SK-N-SH treated with all-trans-retinoic acid at 6 μM for 48 hours (cell line): ENCODE results near the gene ANKRD45.

ENCODE experiments used
- ARNTL ChIP-seq: fragments of 450-650 bp; formaldehyde crosslinking; IDR thresholded peaks from 2 replicates; pipeline ENCODE4 v1.5.0; 2020; ENCODE audit warnings: low read depth, mild to moderate bottlenecking, moderate library complexity, borderline replicate concordance
- BACH2 ChIP-seq: fragments of 250-450 bp; sonication (Bioruptor Pico); IDR thresholded peaks from 2 replicates; pipeline ENCODE4 v1.9.0; 2021; ENCODE audit warnings: mild to moderate bottlenecking, borderline replicate concordance
- CSRNP3 ChIP-seq: fragments of 250-450 bp; sonication (Bioruptor Pico); IDR thresholded peaks from 2 replicates; pipeline ENCODE4 v1.5.1; 2021; ENCODE audit warnings: mild to moderate bottlenecking, moderate library complexity
- PATZ1 ChIP-seq: fragments of 250-450 bp; sonication (Bioruptor Pico); IDR thresholded peaks from 2 replicates; pipeline ENCODE4 v1.8.0; 2020; ENCODE audit warnings: mild to moderate bottlenecking, moderate library complexity, borderline replicate concordance
- RARB ChIP-seq: fragments of 250-450 bp; sonication (Bioruptor Pico); IDR thresholded peaks from 2 replicates; pipeline ENCODE4 v1.8.0; 2021; ENCODE audit warnings: mild to moderate bottlenecking, moderate library complexity
- SNAI2 ChIP-seq: fragments of 250-450 bp; sonication (Bioruptor Pico); IDR thresholded peaks from 2 replicates; pipeline ENCODE4 v1.5.0; 2020; ENCODE audit warnings: mild to moderate bottlenecking, moderate library complexity
- TSHZ2 ChIP-seq: fragments of 250-450 bp; sonication (Bioruptor Pico); IDR thresholded peaks from 2 replicates; pipeline ENCODE4 v1.5.0; 2020; ENCODE audit warnings: mild to moderate bottlenecking, moderate library complexity
- ZFP3 ChIP-seq: fragments of 250-450 bp; sonication (Bioruptor Pico); IDR thresholded peaks from 2 replicates; pipeline ENCODE4 v1.5.0; 2020; ENCODE audit warnings: mild to moderate bottlenecking, moderate library complexity
- ZNF8 ChIP-seq: fragments of 450-650 bp; formaldehyde crosslinking; IDR thresholded peaks from 2 replicates; pipeline ENCODE4 v1.5.0; 2020; ENCODE audit warnings: mild to moderate bottlenecking, moderate library complexity

GRCh38 chr1:173580658-173581057 is 89.0 kb downstream of the ANKRD45 start:
- TF ChIP-seq RARB (CRISPR knock-in tag) = no peak
- no peak for TF ChIP-seq BACH2
- no peak for TF ChIP-seq ZFP3 (CRISPR knock-in tag)
- no peak for TF ChIP-seq ZNF8 (CRISPR knock-in tag)
- no peak for TF ChIP-seq ARNTL
- no peak for TF ChIP-seq PATZ1 (CRISPR knock-in tag)
- no peak for TF ChIP-seq CSRNP3 (CRISPR knock-in tag)
- no peak for TF ChIP-seq SNAI2
- TF ChIP-seq TSHZ2 (CRISPR knock-in tag) = no peak
